BJ (cell line): ENCODE results near the gene DARS2. TPM values are rescaled to one million over a fixed set of nuclear protein-coding genes. Genes with fewer than 3 reads are reported as not detected.
"Not testable (repeated sequence)": the region's sequence is repeated elsewhere in the genome, so short reads cannot be mapped to it uniquely, and the experiment has no call there.

Experiments used
- CTCF ChIA-PET: fragments of 350-600 bp; formaldehyde crosslinking; extraction: SDS; loops from one replicate; lab custom pipeline; 2021; ENCODE audit warnings: antibody characterized with exemption, inconsistent platforms; lab: Yijun Ruan, JAX
- POLR2A ChIA-PET: fragments of 300-600 bp; sonication (Branson Sonifier 250); formaldehyde crosslinking; extraction: SDS; loops from one replicate; lab custom pipeline; 2021; ENCODE audit warnings: antibody characterized with exemption; lab: Charles Lee
- DNase-seq: peaks from one replicate; pipeline ENCODE4 v3.0.0-alpha.2; 2011; ENCODE audit warnings: low read depth
- H3K27me3 ChIP-seq: 2 replicates; pipeline ENCODE4 v1.6.0; 2011; ENCODE audit warnings: low read length; ENCODE audit not compliant: control insufficient read depth, insufficient read depth
- H3K36me3 ChIP-seq: 2 replicates; pipeline ENCODE4 v1.5.1; 2011; ENCODE audit warnings: low read length; ENCODE audit not compliant: control insufficient read depth, insufficient read depth
- H3K4me3 ChIP-seq: 2 replicates; pipeline ENCODE4 v1.5.1; 2011; ENCODE audit warnings: low read depth, mild to moderate bottlenecking, control low read depth, low read length
- CTCF ChIP-seq: IDR thresholded peaks from 2 replicates; pipeline ENCODE4 v1.5.1; 2011; ENCODE audit warnings: low read depth, mild to moderate bottlenecking, control low read depth, inconsistent platforms, low read length, moderate library complexity; ENCODE audit not compliant: insufficient read depth
- polyA plus RNA-seq: library from polyadenylated mRNA; depleted of rRNA; stranded (reverse); fragments of >200 nt; gene quantifications from 2 replicates; pipeline ENCODE4 v1.2.3, GENCODE V29; 2011

Gene DARS2
- polyA plus RNA-seq, 1 experiment = 15.8 TPM

GRCh38 chr1:173861731-173862145 is 37.3 kb downstream of the DARS2 start:
- H3K36me3 ChIP-seq = peaks cover 8% of the 10 kb centered on the region
- no peak overlapping the region for H3K4me3 ChIP-seq
- CTCF ChIA-PET = interaction anchor here (0.7 kb wide), 1 partner anchor 10 kb away, joined by 3 read pairs; no protein-coding TSS in a partner anchor
- no peaks in the 10 kb centered on the region for H3K27me3 ChIP-seq
- no peak for DNase-seq
- no peak for TF ChIP-seq CTCF
- POLR2A ChIA-PET = no interaction called here

GRCh38 chr1:173862146-173862768 is 37.8 kb downstream of the DARS2 start:
- H3K27me3 ChIP-seq, CTCF ChIA-PET: not testable (repeated sequence)

GRCh38 chr1:173862769-173863223 is 38.3 kb downstream of the DARS2 start:
- TF ChIP-seq CTCF = no peak
- no peak overlapping the region for H3K4me3 ChIP-seq
- peaks cover 8% of the 10 kb centered on the region for H3K36me3 ChIP-seq
- no peaks in the 10 kb centered on the region for H3K27me3 ChIP-seq
- ChIA-PET POLR2A (interaction anchor here (0.5 kb wide), 1 partner anchor 1004 kb away, joined by 3 read pairs; no protein-coding TSS in a partner anchor), CTCF (interaction anchor here (1.2 kb wide), 1 partner anchor 11 kb away, joined by 4 read pairs; no protein-coding TSS in a partner anchor)
- no peak for DNase-seq

More at GRCh38 chr1:173862146-173862768, 37.8 kb downstream of the DARS2 start:
- H3K36me3 ChIP-seq, DNase-seq, POLR2A ChIA-PET, H3K4me3 ChIP-seq: not testable (repeated sequence)

- CTCF ChIA-PET = interaction anchor here (1.2 kb wide), 1 partner anchor 11 kb away, joined by 4 read pairs; no protein-coding TSS in a partner anchor
- DNase-seq = no peak
- POLR2A ChIA-PET = interaction anchor here (0.5 kb wide), 1 partner anchor 1005 kb away, joined by 3 read pairs; no protein-coding TSS in a partner anchor
- TF ChIP-seq CTCF = no peak
- H3K27me3 ChIP-seq = no peaks in the 10 kb centered on the region
- H3K4me3 ChIP-seq = no peak overlapping the region
- H3K36me3 ChIP-seq = peaks cover 8% of the 10 kb centered on the region
Observed at GRCh38 chr1:173863224-173864161, 39.0 kb downstream of the DARS2 start.

GRCh38 chr1:173864179-173864867 is 39.9 kb downstream of the DARS2 start:
- DNase-seq = no peak
- ChIA-PET POLR2A (interaction anchor here (0.6 kb wide), 2 partner anchors 28 to 626 kb away, joined by 3 to 4 read pairs; no protein-coding TSS in a partner anchor), CTCF (interaction anchor here (1.2 kb wide), 1 partner anchor 12 kb away, joined by 4 read pairs; no protein-coding TSS in a partner anchor)
- TF ChIP-seq CTCF = no peak
- Histone ChIP-seq H3K4me3 (peak overlapping the region; percentile 1; the same call in 1 of the 2 replicates), H3K36me3 (peaks cover 8% of the 10 kb centered on the region), H3K27me3 (no peaks in the 10 kb centered on the region)
